ENCODE results near the gene IGFBP3. TPM values are rescaled to one million over a fixed set of nuclear protein-coding genes. Genes with fewer than 3 reads are reported as not detected.

Gene IGFBP3
- total and polyA plus RNA-seq, 9 of the 15 experiments (the other 6 are each of a cell fraction or from before 2014, with no cell fraction given), result 0.08 to 0.22 (median 0.10) TPM; not detected in 5

- WGBS (ENCODE audit: insufficient coverage, low coverage, missing lambda C conversion rate), result 0% methylated on average over 3 of the region's 3 CpGs
- no TSS peak for BruUV-seq (replicated peaks)
- intact Hi-C loops (cut with micrococcal nuclease) (no loop called here), in situ Hi-C loops (cut with MboI) (no loop called here)
- Histone ChIP-seq H3K27ac (ENCODE audit: extremely low read depth, low read depth, low read length) (no peak overlapping the region), H3K79me2 (ENCODE audit: control insufficient read depth, insufficient read depth, low read length) (no peaks in the 10 kb centered on the region), H2AFZ (ENCODE audit: low read depth, low read length) (no peak overlapping the region), H3K9ac (ENCODE audit: insufficient read depth in 1 of 2, low read depth in 2 of 2, low read length in 2 of 2) (no peak overlapping the region), H3K4me3 (no peak overlapping the region), H3K4me1 (replicated peaks in 1 of 2; ENCODE audit: control insufficient read depth in 2 of 2, insufficient read depth in 2 of 2, low read length in 2 of 2) (no peaks in the 10 kb centered on the region), H3K36me3 (ENCODE audit: control insufficient read depth, insufficient read depth, low read length) (no peaks in the 10 kb centered on the region), H3K9me3 (replicated peaks; ENCODE audit: control insufficient read depth, insufficient read depth, low read depth, low read length) (no peaks in the 10 kb centered on the region), H3K27me3 (ENCODE audit: control insufficient read depth in 2 of 2, insufficient read depth in 2 of 2, low read length in 2 of 2) (no peaks in the 10 kb centered on the region), H4K20me1 (replicated peaks; ENCODE audit: control insufficient read depth, insufficient read depth, low read length) (no peaks in the 10 kb centered on the region), H3K9me1 (ENCODE audit: control insufficient read depth, insufficient read depth, low read length) (no peaks in the 10 kb centered on the region), H3K4me2 (ENCODE audit: insufficient read depth, low read length) (no peak overlapping the region)
- TF ChIP-seq STAG1 (CRISPR knock-in tag; IDR thresholded peaks at IDR 0.05; ENCODE audit: borderline replicate concordance), result no peak
- TF ChIP-seq POLR2AphosphoS2 (IDR thresholded peaks at IDR 0.05; ENCODE audit: low read length), result no peak
- TF ChIP-seq, protein P1, sequence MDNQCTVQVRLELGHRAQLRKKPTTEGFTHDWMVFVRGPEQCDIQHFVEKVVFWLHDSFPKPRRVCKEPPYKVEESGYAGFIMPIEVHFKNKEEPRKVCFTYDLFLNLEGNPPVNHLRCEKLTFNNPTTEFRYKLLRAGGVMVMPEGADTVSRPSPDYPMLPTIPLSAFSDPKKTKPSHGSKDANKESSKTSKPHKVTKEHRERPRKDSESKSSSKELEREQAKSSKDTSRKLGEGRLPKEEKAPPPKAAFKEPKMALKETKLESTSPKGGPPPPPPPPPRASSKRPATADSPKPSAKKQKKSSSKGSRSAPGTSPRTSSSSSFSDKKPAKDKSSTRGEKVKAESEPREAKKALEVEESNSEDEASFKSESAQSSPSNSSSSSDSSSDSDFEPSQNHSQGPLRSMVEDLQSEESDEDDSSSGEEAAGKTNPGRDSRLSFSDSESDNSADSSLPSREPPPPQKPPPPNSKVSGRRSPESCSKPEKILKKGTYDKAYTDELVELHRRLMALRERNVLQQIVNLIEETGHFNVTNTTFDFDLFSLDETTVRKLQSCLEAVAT (IDR thresholded peaks at IDR 0.05), result no peak
- CTCF ChIA-PET (ENCODE audit: low intra/inter-chr PET ratio), result no interaction called here
- POLR2A ChIA-PET, result no interaction called here
- ATAC-seq (no peak), DNase-seq (ENCODE audit: extremely low read depth in 1 of 4, low spot score in 3 of 4) (no peak), FAIRE-seq (no peak)
Observed at GRCh38 chr7:45957721-45958120, 36.6 kb upstream of the IGFBP3 start.

DNA sequence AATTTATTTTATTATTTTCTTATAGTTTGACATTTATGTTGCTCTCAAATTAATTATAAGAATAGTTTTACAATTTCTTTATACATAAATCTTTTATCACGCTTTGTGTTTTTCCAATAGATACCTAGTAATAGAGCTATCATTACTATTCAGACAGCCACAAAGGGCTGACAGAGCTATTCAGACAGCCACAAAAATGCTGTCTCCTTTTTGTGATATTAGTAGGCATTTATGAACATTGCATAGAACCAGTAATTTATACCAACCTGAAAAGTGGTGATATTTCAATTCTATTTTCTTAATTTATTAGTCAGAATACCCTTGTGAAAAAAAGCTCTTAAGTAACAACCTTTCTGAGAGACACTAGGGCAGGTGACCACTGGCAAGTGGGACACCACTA is 34.2 kb upstream of the IGFBP3 start:
- Histone ChIP-seq H3K27ac (ENCODE audit: extremely low read depth, low read depth, low read length) (no peak overlapping the region), H3K4me1 (replicated peaks in 1 of 2; ENCODE audit: control insufficient read depth in 2 of 2, insufficient read depth in 2 of 2, low read length in 2 of 2) (no peaks in the 10 kb centered on the region), H3K9me3 (replicated peaks; ENCODE audit: control insufficient read depth, insufficient read depth, low read depth, low read length) (no peaks in the 10 kb centered on the region), H3K4me3 (no peak overlapping the region), H3K36me3 (ENCODE audit: control insufficient read depth, insufficient read depth, low read length) (no peaks in the 10 kb centered on the region), H3K9me1 (ENCODE audit: control insufficient read depth, insufficient read depth, low read length) (no peaks in the 10 kb centered on the region), H3K27me3 (ENCODE audit: control insufficient read depth in 2 of 2, insufficient read depth in 2 of 2, low read length in 2 of 2) (no peaks in the 10 kb centered on the region), H3K9ac (ENCODE audit: insufficient read depth in 1 of 2, low read depth in 2 of 2, low read length in 2 of 2) (no peak overlapping the region), H4K20me1 (replicated peaks; ENCODE audit: control insufficient read depth, insufficient read depth, low read length) (no peaks in the 10 kb centered on the region), H2AFZ (ENCODE audit: low read depth, low read length) (no peak overlapping the region), H3K79me2 (ENCODE audit: control insufficient read depth, insufficient read depth, low read length) (no peaks in the 10 kb centered on the region), H3K4me2 (ENCODE audit: insufficient read depth, low read length) (no peak overlapping the region)
- DNase-seq (ENCODE audit: extremely low read depth in 1 of 4, low spot score in 3 of 4) (no peak), ATAC-seq (no peak), FAIRE-seq (no peak)
- BruUV-seq (replicated peaks), result no TSS peak
- in situ Hi-C loops (cut with MboI) (no loop called here), intact Hi-C loops (cut with micrococcal nuclease) (no loop called here)
- CTCF ChIA-PET (ENCODE audit: low intra/inter-chr PET ratio), result no interaction called here
- WGBS (ENCODE audit: insufficient coverage, low coverage, missing lambda C conversion rate), result 0% methylated on average over 1 of the region's 1 CpG
- POLR2A ChIA-PET, result no interaction called here
- TF ChIP-seq, protein P2, sequence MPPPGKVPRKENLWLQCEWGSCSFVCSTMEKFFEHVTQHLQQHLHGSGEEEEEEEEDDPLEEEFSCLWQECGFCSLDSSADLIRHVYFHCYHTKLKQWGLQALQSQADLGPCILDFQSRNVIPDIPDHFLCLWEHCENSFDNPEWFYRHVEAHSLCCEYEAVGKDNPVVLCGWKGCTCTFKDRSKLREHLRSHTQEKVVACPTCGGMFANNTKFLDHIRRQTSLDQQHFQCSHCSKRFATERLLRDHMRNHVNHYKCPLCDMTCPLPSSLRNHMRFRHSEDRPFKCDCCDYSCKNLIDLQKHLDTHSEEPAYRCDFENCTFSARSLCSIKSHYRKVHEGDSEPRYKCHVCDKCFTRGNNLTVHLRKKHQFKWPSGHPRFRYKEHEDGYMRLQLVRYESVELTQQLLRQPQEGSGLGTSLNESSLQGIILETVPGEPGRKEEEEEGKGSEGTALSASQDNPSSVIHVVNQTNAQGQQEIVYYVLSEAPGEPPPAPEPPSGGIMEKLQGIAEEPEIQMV (tag; conservative IDR thresholded peaks at IDR 0.05; ENCODE audit: low read depth), result no peak
- TF ChIP-seq FOS (IDR thresholded peaks at IDR 0.05; ENCODE audit: extremely low read depth, insufficient read length) (no peak), ZNF143 (CRISPR knock-in tag; IDR thresholded peaks at IDR 0.05) (no peak), ZNF280A (IDR thresholded peaks at IDR 0.05; ENCODE audit: low read depth, partially characterized antibody) (no peak)
- TF ChIP-seq, protein P3, sequence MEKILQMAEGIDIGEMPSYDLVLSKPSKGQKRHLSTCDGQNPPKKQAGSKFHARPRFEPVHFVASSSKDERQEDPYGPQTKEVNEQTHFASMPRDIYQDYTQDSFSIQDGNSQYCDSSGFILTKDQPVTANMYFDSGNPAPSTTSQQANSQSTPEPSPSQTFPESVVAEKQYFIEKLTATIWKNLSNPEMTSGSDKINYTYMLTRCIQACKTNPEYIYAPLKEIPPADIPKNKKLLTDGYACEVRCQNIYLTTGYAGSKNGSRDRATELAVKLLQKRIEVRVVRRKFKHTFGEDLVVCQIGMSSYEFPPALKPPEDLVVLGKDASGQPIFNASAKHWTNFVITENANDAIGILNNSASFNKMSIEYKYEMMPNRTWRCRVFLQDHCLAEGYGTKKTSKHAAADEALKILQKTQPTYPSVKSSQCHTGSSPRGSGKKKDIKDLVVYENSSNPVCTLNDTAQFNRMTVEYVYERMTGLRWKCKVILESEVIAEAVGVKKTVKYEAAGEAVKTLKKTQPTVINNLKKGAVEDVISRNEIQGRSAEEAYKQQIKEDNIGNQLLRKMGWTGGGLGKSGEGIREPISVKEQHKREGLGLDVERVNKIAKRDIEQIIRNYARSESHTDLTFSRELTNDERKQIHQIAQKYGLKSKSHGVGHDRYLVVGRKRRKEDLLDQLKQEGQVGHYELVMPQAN (IDR thresholded peaks at IDR 0.05; ENCODE audit: borderline replicate concordance), result no peak
